ENCODE measurements around the gene TIGD3.
A peak's percentile ranks its signal among the peaks of the same experiment; 100 is the strongest.

Gene TIGD3

GRCh38 chr11:65373839-65374580 is 19.5 kb downstream of the TIGD3 start:
- no peak for DNase-seq

DNA sequence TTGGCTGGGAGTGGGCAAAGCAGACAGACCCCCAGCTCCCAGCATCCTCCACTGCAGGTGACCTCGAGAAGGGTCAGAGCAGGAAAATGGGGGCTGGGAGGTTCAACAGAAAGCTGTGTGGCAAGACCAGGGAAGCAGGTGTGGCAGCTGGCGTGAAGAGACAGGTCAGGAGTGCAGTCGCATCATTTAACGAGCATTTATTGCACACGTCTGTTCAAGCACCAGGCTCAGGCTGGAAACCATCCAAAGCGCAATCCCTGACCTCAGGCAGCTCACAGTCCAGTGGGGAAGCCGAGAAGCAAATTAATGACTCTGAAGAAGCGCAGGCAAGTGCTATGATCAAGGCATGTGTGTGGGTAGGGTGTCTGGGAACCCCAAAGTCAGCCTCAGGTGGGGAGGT is 20.5 kb downstream of the TIGD3 start:
- no peak for DNase-seq

GRCh38 chr11:65376138-65376713 is 21.7 kb downstream of the TIGD3 start:
- no peak for DNase-seq

DNA sequence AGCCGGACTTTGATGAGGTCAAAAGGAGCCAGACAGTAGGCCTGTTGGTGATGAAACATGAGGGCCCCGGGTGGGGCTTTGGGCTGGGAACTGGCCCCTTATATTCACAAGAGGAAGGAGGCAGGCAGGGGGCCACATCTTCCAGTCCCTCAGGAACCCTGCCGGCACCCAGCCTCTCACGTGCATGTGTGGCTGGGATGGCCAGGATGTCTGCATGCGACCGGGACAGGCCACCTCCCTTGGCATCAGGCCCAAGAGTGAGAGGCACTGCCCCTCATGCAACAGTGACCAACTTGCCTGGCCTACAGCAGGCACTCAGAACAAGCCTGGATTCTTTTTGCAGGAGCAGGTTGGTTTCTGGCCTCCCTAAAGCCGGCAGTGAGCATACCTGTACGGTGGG is 22.5 kb downstream of the TIGD3 start:
- DNase-seq = no peak

- no peak for DNase-seq
Observed at GRCh38 chr11:65377777-65378176, 23.2 kb downstream of the TIGD3 start.

GRCh38 chr11:65378208-65378927 is 23.8 kb downstream of the TIGD3 start:
- DNase-seq = no peak

- DNase-seq = no peak
Observed at GRCh38 chr11:65378928-65379638, 24.5 kb downstream of the TIGD3 start.

GRCh38 chr11:65379698-65380459 is 25.3 kb downstream of the TIGD3 start:
- no peak for DNase-seq

- no peak for DNase-seq
Observed at GRCh38 chr11:65380460-65381119, 26.0 kb downstream of the TIGD3 start.

DNA sequence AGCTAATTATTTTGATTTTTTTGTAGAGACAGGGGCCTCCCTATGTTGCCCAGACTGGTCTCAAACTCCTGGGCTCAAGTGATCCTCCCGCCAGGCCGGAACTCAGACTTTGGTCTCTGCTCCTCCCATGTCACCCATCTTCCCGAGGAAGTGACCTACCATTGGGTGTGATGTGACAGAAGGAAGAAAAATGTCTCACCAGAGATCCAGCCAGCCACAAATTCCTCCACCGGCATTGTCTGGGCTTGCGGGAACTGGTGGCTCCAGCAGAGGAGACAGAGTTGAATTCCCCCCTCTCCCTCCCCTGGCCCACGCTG is 27.1 kb downstream of the TIGD3 start:
- peak; percentile 39 for DNase-seq

GRCh38 chr11:65382033-65382803 is 27.7 kb downstream of the TIGD3 start, which contains the start of gene SLC25A45:
Gene SLC25A45, minus strand, starts transcription at chr11:65382646. Its CDS starts 695 bp downstream, at chr11:65381951.
- peak; percentile 98 for DNase-seq

DNA sequence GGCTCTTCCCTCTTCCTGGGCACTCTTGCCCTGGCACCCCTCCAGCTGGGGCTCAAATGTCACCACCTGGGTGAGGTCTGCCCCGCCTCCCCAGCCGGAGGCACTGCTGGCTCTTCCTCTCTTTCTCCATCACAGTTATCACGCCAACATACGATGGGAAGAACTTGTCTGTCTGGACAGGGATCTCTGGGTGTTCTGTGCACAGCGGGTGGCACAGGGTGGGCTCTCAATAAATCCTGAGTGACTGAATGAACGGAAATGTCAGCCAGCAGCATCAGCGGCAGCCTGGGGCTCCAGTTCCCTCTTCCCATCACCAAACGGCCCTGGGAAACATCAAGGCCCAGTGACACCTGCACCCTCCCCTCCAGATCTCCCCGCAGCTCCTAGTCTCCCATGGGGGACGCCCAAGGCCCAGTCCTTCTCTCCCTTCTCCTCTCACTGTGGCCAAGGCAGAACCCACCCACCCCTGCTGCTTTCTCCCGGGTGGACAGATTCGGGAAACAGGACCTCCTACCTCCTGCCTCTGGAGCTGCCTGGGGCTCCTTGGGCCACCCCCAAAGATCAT is 28.3 kb downstream of the TIGD3 start:
- no peak for DNase-seq

DNA sequence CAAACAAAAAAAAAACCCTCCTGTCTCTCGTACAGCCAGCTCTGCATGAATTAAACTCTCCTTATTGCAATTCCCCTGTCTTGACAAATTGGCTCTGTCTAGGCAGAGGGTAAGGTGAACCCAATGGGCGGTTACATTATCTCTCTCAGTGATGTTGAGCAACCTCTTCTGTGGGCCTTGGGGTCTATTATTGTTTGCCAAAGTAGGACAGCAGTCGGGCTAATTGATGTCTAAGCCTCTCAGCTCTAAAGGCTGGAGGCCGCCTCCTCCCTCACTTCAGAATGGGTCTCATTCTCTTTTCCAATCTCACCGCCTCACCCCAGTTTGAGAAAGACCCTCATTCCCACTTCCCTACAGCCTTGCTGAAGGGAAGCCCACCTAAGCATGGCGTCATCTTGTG is 29.2 kb downstream of the TIGD3 start:
- no peak for DNase-seq

DNA sequence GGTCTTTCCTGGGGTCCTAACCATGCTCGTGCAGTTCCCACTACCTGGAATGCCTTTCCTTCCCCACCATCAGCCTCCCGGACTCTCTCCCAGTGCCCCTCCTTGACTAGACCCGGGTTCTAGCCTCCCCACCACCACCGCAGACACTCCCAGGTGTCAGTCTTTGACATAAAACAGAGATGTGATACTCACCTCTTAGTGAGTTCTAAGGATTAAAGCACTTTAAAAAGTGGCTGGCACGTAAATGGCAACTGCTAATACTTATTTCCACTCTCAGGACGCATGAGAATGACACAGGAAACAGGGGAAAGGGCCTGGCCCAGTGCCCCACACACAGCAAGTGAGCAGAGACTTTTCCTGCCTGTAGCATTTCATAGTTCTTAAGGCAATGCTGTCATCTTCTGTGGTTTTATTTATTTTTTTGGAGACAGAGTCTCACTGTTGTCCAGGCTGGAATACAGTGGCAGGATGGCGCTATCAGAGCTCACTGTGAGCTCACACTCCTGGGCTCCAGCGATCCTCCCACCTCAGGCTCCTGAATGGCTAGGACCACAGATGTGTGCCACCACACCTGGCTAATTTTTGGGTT is 29.8 kb downstream of the TIGD3 start:
- DNase-seq = no peak

GRCh38 chr11:65386307-65387140 is 32.0 kb downstream of the TIGD3 start, which contains the start of gene FRMD8:
Gene FRMD8, plus strand, starts transcription at chr11:65386637. Its CDS starts 400 bp downstream, at chr11:65387037.
- peak; percentile 76 for DNase-seq

DNA sequence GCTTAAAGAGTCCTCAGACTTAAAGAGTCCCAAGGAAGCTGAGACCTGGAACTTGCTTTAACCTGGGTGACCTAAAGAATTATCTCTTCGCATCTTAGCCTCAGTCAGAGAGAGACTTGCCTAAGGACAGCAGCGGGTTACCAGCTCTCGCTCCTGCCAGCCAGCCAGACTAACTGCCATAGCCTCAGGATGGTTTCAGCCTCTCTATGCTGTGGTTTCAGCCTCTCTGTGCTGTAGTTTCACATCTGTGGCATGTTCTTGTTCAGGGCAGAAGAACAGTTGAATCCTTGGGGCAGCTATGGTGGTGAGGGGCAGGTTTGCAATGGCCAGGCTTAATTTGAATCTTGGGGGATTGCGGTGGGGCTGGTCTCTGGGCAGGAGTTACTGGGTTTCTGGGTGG is 34.2 kb downstream of the TIGD3 start:
- no peak for DNase-seq

DNA sequence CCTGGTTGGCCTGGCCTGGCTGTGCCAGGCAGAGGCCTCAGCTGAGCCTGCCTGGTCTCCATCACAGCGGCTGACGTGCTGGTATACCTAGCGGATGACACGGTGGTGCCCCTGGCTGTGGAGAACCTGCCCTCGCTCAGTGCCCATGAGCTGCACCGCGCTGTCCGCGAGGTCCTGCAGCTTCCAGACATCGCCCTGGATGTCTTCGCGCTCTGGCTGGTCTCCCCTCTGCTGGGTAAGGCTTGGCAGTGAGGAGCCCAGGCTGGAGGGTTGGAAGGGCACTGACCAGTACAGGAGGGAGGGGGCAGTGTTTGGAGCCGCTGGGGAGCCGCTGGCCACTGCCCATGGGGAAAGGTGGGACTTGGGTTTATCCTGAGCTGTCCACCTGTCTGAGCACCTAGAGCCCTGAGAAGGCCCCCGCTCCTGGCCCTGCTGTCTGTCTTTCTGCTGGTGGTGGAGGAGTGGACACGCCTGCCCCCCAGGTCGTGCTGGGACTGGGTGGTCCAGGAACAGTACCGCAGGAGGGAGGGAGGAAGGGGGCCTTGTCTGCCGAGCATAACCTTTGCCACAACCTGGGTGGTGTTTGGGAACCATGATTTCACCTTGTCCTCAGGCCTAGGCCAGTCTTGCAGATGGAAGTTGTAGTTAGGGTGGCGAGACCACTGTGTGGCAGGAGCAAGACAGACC is 34.9 kb downstream of the TIGD3 start:
- no peak for DNase-seq

GRCh38 chr11:65390099-65390941 is 35.8 kb downstream of the TIGD3 start:
- DNase-seq = no peak
